Testis (tissue), 2 donors: ENCODE measurements around the gene TGM6.

Experiments used
- POLR2A ChIP-seq: fragments of 450-650 bp; IDR thresholded peaks from one replicate; pipeline ENCODE4 v1.6.1; 2017; ENCODE audit warnings: antibody characterized with exemption, mild to moderate bottlenecking, moderate library complexity
- TF ChIP-seq, protein P1 (sequence below), 3 experiments: fragments of 450-650 bp in 2 of 3; fragments of 200-600 bp in 1 of 3; sonication (generic) in 1 of 3; IDR thresholded peaks; one replicate each; pipeline ENCODE4 v1.5.1; 2016 to 2019; ENCODE audit warnings: antibody characterized with exemption in 3 of 3, mild to moderate bottlenecking in 2 of 3, moderate library complexity in 1 of 3

DNA sequence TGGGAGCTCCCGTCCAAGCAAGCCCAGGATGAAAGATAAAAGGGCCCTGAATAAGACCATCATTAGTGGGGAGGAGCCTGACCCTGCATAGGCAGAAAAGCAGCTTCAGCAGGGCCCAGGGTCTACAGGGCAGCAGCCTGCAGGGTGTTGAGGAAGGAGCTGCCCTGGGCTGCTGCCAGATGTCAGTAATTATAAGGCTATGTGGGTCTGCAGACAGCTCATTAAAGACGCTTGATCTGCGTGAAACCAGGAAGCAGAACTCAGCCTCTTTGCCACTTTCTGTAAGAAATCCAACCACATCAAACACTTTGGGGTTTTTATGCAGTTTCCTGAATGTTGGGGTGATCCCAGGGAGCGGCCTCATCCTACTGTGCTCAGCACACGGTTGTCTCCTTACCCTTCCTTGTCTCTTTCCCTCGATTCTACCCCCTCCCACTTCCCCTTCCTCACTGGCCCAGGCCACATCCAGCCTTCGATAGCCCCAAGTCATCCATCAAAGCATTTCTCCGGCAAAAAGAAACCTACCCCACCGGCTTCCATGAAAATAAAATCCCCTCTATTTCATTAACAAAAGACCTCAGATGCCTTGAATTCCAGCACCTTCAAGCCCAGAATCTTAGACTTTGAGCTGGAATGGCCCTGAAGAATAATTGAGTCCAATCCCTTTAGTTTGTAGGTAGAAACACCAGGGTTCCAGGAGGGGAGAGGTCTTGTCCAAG lies 1.0 kb upstream of the TGM6 start:
- TF ChIP-seq, protein P1, sequence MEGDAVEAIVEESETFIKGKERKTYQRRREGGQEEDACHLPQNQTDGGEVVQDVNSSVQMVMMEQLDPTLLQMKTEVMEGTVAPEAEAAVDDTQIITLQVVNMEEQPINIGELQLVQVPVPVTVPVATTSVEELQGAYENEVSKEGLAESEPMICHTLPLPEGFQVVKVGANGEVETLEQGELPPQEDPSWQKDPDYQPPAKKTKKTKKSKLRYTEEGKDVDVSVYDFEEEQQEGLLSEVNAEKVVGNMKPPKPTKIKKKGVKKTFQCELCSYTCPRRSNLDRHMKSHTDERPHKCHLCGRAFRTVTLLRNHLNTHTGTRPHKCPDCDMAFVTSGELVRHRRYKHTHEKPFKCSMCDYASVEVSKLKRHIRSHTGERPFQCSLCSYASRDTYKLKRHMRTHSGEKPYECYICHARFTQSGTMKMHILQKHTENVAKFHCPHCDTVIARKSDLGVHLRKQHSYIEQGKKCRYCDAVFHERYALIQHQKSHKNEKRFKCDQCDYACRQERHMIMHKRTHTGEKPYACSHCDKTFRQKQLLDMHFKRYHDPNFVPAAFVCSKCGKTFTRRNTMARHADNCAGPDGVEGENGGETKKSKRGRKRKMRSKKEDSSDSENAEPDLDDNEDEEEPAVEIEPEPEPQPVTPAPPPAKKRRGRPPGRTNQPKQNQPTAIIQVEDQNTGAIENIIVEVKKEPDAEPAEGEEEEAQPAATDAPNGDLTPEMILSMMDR (IDR thresholded peaks at IDR 0.05), result no peak
- no peak for TF ChIP-seq POLR2A
